ENCODE data around the gene DCLK1.

DCLK1 gene

GRCh38 chr13:36132376-36132775, 1.2 kb upstream of the DCLK1 start:
- H3K36me3 ChIP-seq (ENCODE audit: control insufficient read depth in 1 of 2, insufficient read depth in 2 of 2, low read length in 2 of 2): no peaks in the 10 kb centered on the region
- no peak overlapping the region for H3K27ac ChIP-seq (ENCODE audit: low read depth, low read length)
- H3K4me3 ChIP-seq (ENCODE audit: low read depth in 1 of 2, low read length in 2 of 2): no peak overlapping the region

GRCh38 chr13:36131931-36132297, 732 bp upstream of the DCLK1 start:
- Histone ChIP-seq H3K9me3 (ENCODE audit: control insufficient read depth in 1 of 2, low read length in 2 of 2) (no peaks in the 10 kb centered on the region), H3K27me3 (ENCODE audit: control insufficient read depth in 1 of 2, insufficient read depth in 2 of 2, low read length in 2 of 2) (peaks cover 12 to 18% of the 10 kb centered on the region in 2 donors), H3K27ac (ENCODE audit: low read depth, low read length) (no peak overlapping the region), H3K4me3 (ENCODE audit: low read depth in 1 of 2, low read length in 2 of 2) (no peak overlapping the region), H3K9ac (ENCODE audit: low read depth in 1 of 2, low read length in 2 of 2) (no peak overlapping the region), H3K36me3 (ENCODE audit: control insufficient read depth in 1 of 2, insufficient read depth in 2 of 2, low read length in 2 of 2) (no peaks in the 10 kb centered on the region), H3K4me1 (ENCODE audit: control insufficient read depth in 1 of 2, insufficient read depth in 2 of 2, low read length in 2 of 2) (no peaks in the 10 kb centered on the region)

More at GRCh38 chr13:36132376-36132775, 1.2 kb upstream of the DCLK1 start:
- H3K4me1 ChIP-seq (ENCODE audit: control insufficient read depth in 1 of 2, insufficient read depth in 2 of 2, low read length in 2 of 2): no peaks in the 10 kb centered on the region
- no peaks in the 10 kb centered on the region for H3K9me3 ChIP-seq (ENCODE audit: control insufficient read depth in 1 of 2, low read length in 2 of 2)
- no peak overlapping the region for H3K9ac ChIP-seq (ENCODE audit: low read depth in 1 of 2, low read length in 2 of 2)
- peaks cover 12 to 18% of the 10 kb centered on the region in 2 donors for H3K27me3 ChIP-seq (ENCODE audit: control insufficient read depth in 1 of 2, insufficient read depth in 2 of 2, low read length in 2 of 2)

DNA sequence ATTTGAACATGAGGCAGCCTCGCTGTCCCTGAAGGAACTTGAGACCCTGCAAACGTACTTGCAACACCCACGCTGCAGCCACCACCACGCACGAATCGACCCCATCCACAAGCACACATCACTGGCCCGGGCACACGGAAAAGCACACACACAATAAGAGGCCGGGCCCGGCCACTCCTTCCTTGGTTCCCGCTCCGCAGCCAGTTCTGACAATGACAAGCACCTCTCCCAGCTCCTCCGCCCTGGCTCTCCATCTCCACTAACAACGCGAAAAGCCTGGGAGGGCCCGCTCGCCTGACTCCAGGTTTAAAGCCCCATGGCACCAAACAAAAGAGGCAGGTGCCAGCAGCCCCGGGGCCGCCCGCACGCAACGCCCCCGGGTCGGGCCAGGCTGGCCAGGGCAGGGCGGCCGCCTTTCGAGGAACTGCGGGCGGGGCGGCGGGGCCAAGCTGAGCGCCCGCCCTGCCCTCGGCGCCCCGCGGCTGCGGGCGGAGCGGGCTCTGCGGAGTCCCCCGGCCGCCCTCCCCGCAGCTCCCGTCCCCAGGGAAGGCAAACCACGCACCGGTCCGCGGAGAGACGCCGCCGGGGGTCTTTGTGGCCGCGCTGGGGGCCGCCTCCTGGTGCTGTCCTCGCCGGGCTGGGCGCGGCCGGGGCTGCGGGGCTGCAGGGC, 495 bp downstream of the DCLK1 start:
- H3K27ac ChIP-seq (ENCODE audit: low read depth, low read length): no peak overlapping the region

DNA sequence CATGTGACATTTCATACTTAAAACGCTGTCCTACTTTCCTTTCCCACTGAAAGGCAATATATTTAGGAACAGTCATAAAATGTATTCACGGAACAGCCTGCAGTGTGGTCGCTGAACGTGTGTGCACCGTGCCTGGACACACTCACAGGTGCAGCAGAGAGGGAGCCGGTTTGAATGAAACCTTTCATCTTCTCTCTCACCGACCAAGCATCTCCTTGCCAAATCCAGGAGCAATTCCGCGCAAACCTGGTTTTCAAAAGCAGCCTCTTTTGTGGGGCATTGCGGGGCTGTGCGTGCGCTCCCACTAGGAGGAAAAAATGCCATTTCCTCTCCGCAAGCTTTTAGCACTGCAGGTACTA, 1.0 kb downstream of the DCLK1 start:
- H3K4me1 ChIP-seq (ENCODE audit: control insufficient read depth in 1 of 2, insufficient read depth in 2 of 2, low read length in 2 of 2): no peaks in the 10 kb centered on the region
- no peak overlapping the region for H3K9ac ChIP-seq (ENCODE audit: low read depth in 1 of 2, low read length in 2 of 2)
- no peaks in the 10 kb centered on the region for H3K36me3 ChIP-seq (ENCODE audit: control insufficient read depth in 1 of 2, insufficient read depth in 2 of 2, low read length in 2 of 2)
- no peaks in the 10 kb centered on the region for H3K9me3 ChIP-seq (ENCODE audit: control insufficient read depth in 1 of 2, low read length in 2 of 2)
- peaks cover 12 to 18% of the 10 kb centered on the region in 2 donors for H3K27me3 ChIP-seq (ENCODE audit: control insufficient read depth in 1 of 2, insufficient read depth in 2 of 2, low read length in 2 of 2)
- peak overlapping the region; percentile 17 to 25 for H3K4me3 ChIP-seq (ENCODE audit: low read depth in 1 of 2, low read length in 2 of 2)
- H3K27ac ChIP-seq (ENCODE audit: low read depth, low read length): no peak overlapping the region

More for the DNA sequence above, 495 bp downstream of the DCLK1 start:
- H3K27me3 ChIP-seq (ENCODE audit: control insufficient read depth in 1 of 2, insufficient read depth in 2 of 2, low read length in 2 of 2): peaks cover 12 to 18% of the 10 kb centered on the region in 2 donors
- H3K9me3 ChIP-seq (ENCODE audit: control insufficient read depth in 1 of 2, low read length in 2 of 2): no peaks in the 10 kb centered on the region
- no peaks in the 10 kb centered on the region for H3K36me3 ChIP-seq (ENCODE audit: control insufficient read depth in 1 of 2, insufficient read depth in 2 of 2, low read length in 2 of 2)
- H3K9ac ChIP-seq (ENCODE audit: low read depth in 1 of 2, low read length in 2 of 2): no peak overlapping the region
- peak overlapping the region; percentile 17 to 25 for H3K4me3 ChIP-seq (ENCODE audit: low read depth in 1 of 2, low read length in 2 of 2)
- no peaks in the 10 kb centered on the region for H3K4me1 ChIP-seq (ENCODE audit: control insufficient read depth in 1 of 2, insufficient read depth in 2 of 2, low read length in 2 of 2)

GRCh38 chr13:36129539-36129938, 1.6 kb downstream of the DCLK1 start:
- Histone ChIP-seq H3K9ac (ENCODE audit: low read depth in 1 of 2, low read length in 2 of 2) (no peak overlapping the region), H3K36me3 (ENCODE audit: control insufficient read depth in 1 of 2, insufficient read depth in 2 of 2, low read length in 2 of 2) (no peaks in the 10 kb centered on the region), H3K4me1 (ENCODE audit: control insufficient read depth in 1 of 2, insufficient read depth in 2 of 2, low read length in 2 of 2) (no peaks in the 10 kb centered on the region), H3K27ac (ENCODE audit: low read depth, low read length) (no peak overlapping the region), H3K27me3 (ENCODE audit: control insufficient read depth in 1 of 2, insufficient read depth in 2 of 2, low read length in 2 of 2) (peaks cover 12 to 18% of the 10 kb centered on the region in 2 donors), H3K4me3 (ENCODE audit: low read depth in 1 of 2, low read length in 2 of 2) (no peak overlapping the region), H3K9me3 (ENCODE audit: control insufficient read depth in 1 of 2, low read length in 2 of 2) (no peaks in the 10 kb centered on the region)

GRCh38 chr13:36126491-36126890, 4.7 kb downstream of the DCLK1 start:
- Histone ChIP-seq H3K4me1 (ENCODE audit: control insufficient read depth in 1 of 2, insufficient read depth in 2 of 2, low read length in 2 of 2) (no peaks in the 10 kb centered on the region), H3K4me3 (ENCODE audit: low read depth in 1 of 2, low read length in 2 of 2) (no peak overlapping the region), H3K27ac (ENCODE audit: low read depth, low read length) (no peak overlapping the region), H3K27me3 (ENCODE audit: control insufficient read depth in 1 of 2, insufficient read depth in 2 of 2, low read length in 2 of 2) (peaks cover 6 to 14% of the 10 kb centered on the region in 2 donors), H3K9ac (ENCODE audit: low read depth in 1 of 2, low read length in 2 of 2) (no peak overlapping the region), H3K36me3 (ENCODE audit: control insufficient read depth in 1 of 2, insufficient read depth in 2 of 2, low read length in 2 of 2) (no peaks in the 10 kb centered on the region), H3K9me3 (ENCODE audit: control insufficient read depth in 1 of 2, low read length in 2 of 2) (no peaks in the 10 kb centered on the region)

DNA sequence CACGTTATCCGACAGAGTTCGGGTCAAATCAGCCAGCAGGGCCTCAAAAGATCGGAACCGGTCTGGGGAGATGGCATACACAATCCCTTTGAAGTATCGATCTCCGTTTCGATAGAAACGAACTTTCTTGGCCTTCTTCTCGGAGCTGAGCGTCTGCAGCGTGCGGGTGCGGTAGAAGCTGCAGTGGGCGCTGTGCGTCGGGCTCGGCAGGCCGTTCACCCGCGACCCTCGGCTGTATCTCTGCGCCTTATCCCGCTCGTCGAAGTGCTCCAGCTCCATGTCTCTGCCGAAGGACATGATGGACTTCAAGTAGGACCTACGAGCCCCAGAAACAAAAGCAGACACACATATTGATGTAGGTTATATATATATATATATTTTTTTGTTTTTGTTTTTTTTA, 5.3 kb downstream of the DCLK1 start:
- Histone ChIP-seq H3K36me3 (ENCODE audit: control insufficient read depth in 1 of 2, insufficient read depth in 2 of 2, low read length in 2 of 2) (no peaks in the 10 kb centered on the region), H3K4me1 (ENCODE audit: control insufficient read depth in 1 of 2, insufficient read depth in 2 of 2, low read length in 2 of 2) (no peaks in the 10 kb centered on the region), H3K4me3 (ENCODE audit: low read depth in 1 of 2, low read length in 2 of 2) (no peak overlapping the region), H3K9ac (ENCODE audit: low read depth in 1 of 2, low read length in 2 of 2) (no peak overlapping the region), H3K27me3 (ENCODE audit: control insufficient read depth in 1 of 2, insufficient read depth in 2 of 2, low read length in 2 of 2) (peaks cover 6 to 12% of the 10 kb centered on the region in 2 donors), H3K9me3 (ENCODE audit: control insufficient read depth in 1 of 2, low read length in 2 of 2) (no peaks in the 10 kb centered on the region), H3K27ac (ENCODE audit: low read depth, low read length) (no peak overlapping the region)

- no peaks in the 10 kb centered on the region for H3K4me1 ChIP-seq (ENCODE audit: control insufficient read depth in 1 of 2, insufficient read depth in 2 of 2, low read length in 2 of 2)
- no peak overlapping the region for H3K27ac ChIP-seq (ENCODE audit: low read depth, low read length)
- no peak overlapping the region for H3K4me3 ChIP-seq (ENCODE audit: low read depth in 1 of 2, low read length in 2 of 2)
- no peaks in the 10 kb centered on the region for H3K9me3 ChIP-seq (ENCODE audit: control insufficient read depth in 1 of 2, low read length in 2 of 2)
- no peak overlapping the region for H3K9ac ChIP-seq (ENCODE audit: low read depth in 1 of 2, low read length in 2 of 2)
- H3K36me3 ChIP-seq (ENCODE audit: control insufficient read depth in 1 of 2, insufficient read depth in 2 of 2, low read length in 2 of 2): no peaks in the 10 kb centered on the region
- no peaks in the 10 kb centered on the region for H3K27me3 ChIP-seq (ENCODE audit: control insufficient read depth in 1 of 2, insufficient read depth in 2 of 2, low read length in 2 of 2)
These were observed 6.9 kb downstream of the DCLK1 start for GRCh38 chr13:36124236-36124822.

DNA sequence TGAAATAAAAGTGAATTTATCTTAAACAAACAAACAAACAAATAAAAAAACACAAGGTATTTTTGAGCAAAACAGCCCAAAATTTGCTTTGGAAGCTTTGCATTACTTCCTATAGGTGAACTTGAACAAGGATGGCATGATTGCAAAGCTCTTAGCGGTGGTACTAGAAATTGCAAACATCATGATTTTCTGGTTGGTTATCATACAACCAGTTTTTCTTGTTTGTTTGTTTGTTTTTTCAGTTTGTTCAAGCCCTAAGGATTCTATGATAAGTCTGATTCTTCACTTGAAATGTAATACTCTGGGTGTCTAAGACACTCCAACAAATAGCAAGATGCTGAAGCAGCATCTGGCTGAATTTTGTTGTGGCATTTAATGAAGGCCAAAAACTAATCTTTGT, 15.9 kb downstream of the DCLK1 start:
- H3K27ac ChIP-seq (ENCODE audit: low read depth, low read length): no peak overlapping the region
- no peaks in the 10 kb centered on the region for H3K9me3 ChIP-seq (ENCODE audit: control insufficient read depth in 1 of 2, low read length in 2 of 2)

GRCh38 chr13:36114233-36114632, 16.9 kb downstream of the DCLK1 start:
- Histone ChIP-seq H3K9me3 (ENCODE audit: control insufficient read depth in 1 of 2, low read length in 2 of 2) (no peaks in the 10 kb centered on the region), H3K4me3 (ENCODE audit: low read depth in 1 of 2, low read length in 2 of 2) (no peak overlapping the region), H3K9ac (ENCODE audit: low read depth in 1 of 2, low read length in 2 of 2) (no peak overlapping the region), H3K27me3 (ENCODE audit: control insufficient read depth in 1 of 2, insufficient read depth in 2 of 2, low read length in 2 of 2) (no peaks in the 10 kb centered on the region), H3K27ac (ENCODE audit: low read depth, low read length) (no peak overlapping the region), H3K36me3 (ENCODE audit: control insufficient read depth in 1 of 2, insufficient read depth in 2 of 2, low read length in 2 of 2) (no peaks in the 10 kb centered on the region), H3K4me1 (ENCODE audit: control insufficient read depth in 1 of 2, insufficient read depth in 2 of 2, low read length in 2 of 2) (no peaks in the 10 kb centered on the region)

More for the DNA sequence above, 15.9 kb downstream of the DCLK1 start:
- no peaks in the 10 kb centered on the region for H3K4me1 ChIP-seq (ENCODE audit: control insufficient read depth in 1 of 2, insufficient read depth in 2 of 2, low read length in 2 of 2)
- H3K36me3 ChIP-seq (ENCODE audit: control insufficient read depth in 1 of 2, insufficient read depth in 2 of 2, low read length in 2 of 2): no peaks in the 10 kb centered on the region
- no peak overlapping the region for H3K4me3 ChIP-seq (ENCODE audit: low read depth in 1 of 2, low read length in 2 of 2)
- no peaks in the 10 kb centered on the region for H3K27me3 ChIP-seq (ENCODE audit: control insufficient read depth in 1 of 2, insufficient read depth in 2 of 2, low read length in 2 of 2)
- no peak overlapping the region for H3K9ac ChIP-seq (ENCODE audit: low read depth in 1 of 2, low read length in 2 of 2)
